IMR-90 (cell line): ENCODE data around the gene CSAD. TPM values are rescaled to one million over a fixed set of nuclear protein-coding genes. Genes with fewer than 3 reads are reported as not detected.

Experiments used
- ATAC-seq: fragments of 200-7000 bp; cut with Tn5 transposase; 2 replicates; pipeline ENCODE4 v1.9.1; 2020; ENCODE audit warnings: low read depth, mild to moderate bottlenecking, moderate library complexity
- BruUV-seq: library from RNA; stranded (reverse); fragments of 400-500 nt; replicated peaks from 2 replicates; lab custom pipeline; 2021; lab: Mats Ljungman, UMichigan
- CTCF ChIA-PET: fragments of 300-600 bp; formaldehyde crosslinking; extraction: SDS; loops from one replicate; lab custom pipeline; 2021; ENCODE audit warnings: antibody characterized with exemption; lab: Yijun Ruan, JAX
- POLR2A ChIA-PET: fragments of 300-600 bp; sonication (Branson Sonifier 250); formaldehyde crosslinking; loops from one replicate; lab custom pipeline; 2022; ENCODE audit warnings: antibody characterized with exemption; ENCODE audit not compliant: unreplicated experiment; lab: Charles Lee
- DNase-seq: peaks from one replicate; pipeline ENCODE4 v3.0.0; 2013
- H2AFZ ChIP-seq: replicated peaks from 2 replicates; pipeline ENCODE3; 2013; ENCODE audit warnings: low read length, mild to moderate bottlenecking; ENCODE audit not compliant: poor library complexity
- H2AK5ac ChIP-seq: 2 replicates; pipeline ENCODE4 v1.6.1; 2013; ENCODE audit warnings: low read depth, low read length, inconsistent platforms
- H2AK9ac ChIP-seq: replicated peaks from 2 replicates; pipeline ENCODE3; 2013; ENCODE audit warnings: mild to moderate bottlenecking, low read depth, low read length, moderate library complexity; ENCODE audit not compliant: poor library complexity
- H2BK120ac ChIP-seq: 2 replicates; pipeline ENCODE4 v1.6.1; 2013; ENCODE audit warnings: low read depth, low read length, inconsistent platforms
- H2BK15ac ChIP-seq: 3 replicates; pipeline ENCODE4 v1.6.1; 2013; ENCODE audit warnings: low read depth, low read length, inconsistent platforms
- H2BK20ac ChIP-seq: 2 replicates; pipeline ENCODE4 v1.6.1; 2013; ENCODE audit warnings: low read depth, mild to moderate bottlenecking, inconsistent platforms, low read length, moderate library complexity
- H2BK5ac ChIP-seq: 2 replicates; pipeline ENCODE4 v1.6.1; 2013; ENCODE audit warnings: mild to moderate bottlenecking, low read depth, low read length, inconsistent platforms; ENCODE audit not compliant: poor library complexity, severe bottlenecking
- H3K14ac ChIP-seq: replicated peaks from 2 replicates; pipeline ENCODE4 v1.6.1; 2013; ENCODE audit warnings: low read depth, low read length, inconsistent platforms
- H3K18ac ChIP-seq: 2 replicates; pipeline ENCODE4 v1.6.1; 2013; ENCODE audit warnings: low read depth, low read length, control low read depth
- H3K23ac ChIP-seq: 2 replicates; pipeline ENCODE4 v1.6.1; 2013; ENCODE audit warnings: low read depth, low read length, inconsistent platforms
- H3K27ac ChIP-seq: 2 replicates; pipeline ENCODE4 v1.5.1; 2013; ENCODE audit warnings: mild to moderate bottlenecking, control low read depth, low read length; ENCODE audit not compliant: insufficient read depth
- H3K27me3 ChIP-seq: 2 replicates; pipeline ENCODE4 v1.6.1; 2013; ENCODE audit warnings: low read length; ENCODE audit not compliant: control insufficient read depth, insufficient read depth
- H3K36me3 ChIP-seq: 2 replicates; pipeline ENCODE4 v1.6.1; 2013; ENCODE audit warnings: low read length, mixed read lengths; ENCODE audit not compliant: control insufficient read depth, insufficient read depth
- H3K4ac ChIP-seq: 2 replicates; pipeline ENCODE4 v1.6.1; 2013; ENCODE audit warnings: low read depth, low read length, inconsistent platforms
- H3K4me1 ChIP-seq: 2 replicates; pipeline ENCODE4 v1.6.1; 2013; ENCODE audit warnings: low read length, mixed read lengths; ENCODE audit not compliant: control insufficient read depth, insufficient read depth
- H3K4me2 ChIP-seq: 2 replicates; pipeline ENCODE4 v1.6.1; 2013; ENCODE audit warnings: low read depth, mild to moderate bottlenecking, control low read depth, low read length, moderate library complexity
- H3K4me3 ChIP-seq: 2 replicates; pipeline ENCODE4 v1.5.1; 2013; ENCODE audit warnings: low read depth, mild to moderate bottlenecking, control low read depth, low read length, moderate library complexity; ENCODE audit not compliant: insufficient read depth
- H3K56ac ChIP-seq: 2 replicates; pipeline ENCODE4 v1.6.1; 2013; ENCODE audit warnings: low read length, inconsistent platforms; ENCODE audit not compliant: insufficient read depth; ENCODE audit errors: extremely low read depth
- H3K79me1 ChIP-seq, 2 experiments: 2 replicates each; pipeline ENCODE4 v1.6.1; 2013; ENCODE audit warnings: low read length in 2 of 2, inconsistent platforms in 1 of 2, low read depth in 1 of 2
- H3K9ac ChIP-seq: 2 replicates; pipeline ENCODE4 v1.6.1; 2013; ENCODE audit warnings: low read depth, low read length, control low read depth
- H3K9me1 ChIP-seq: 2 replicates; pipeline ENCODE4 v1.6.1; 2013; ENCODE audit warnings: low read length, inconsistent platforms; ENCODE audit not compliant: insufficient read depth
- H3K9me3 ChIP-seq: 2 replicates; pipeline ENCODE4 v1.6.1; 2013; ENCODE audit warnings: low read length; ENCODE audit not compliant: control insufficient read depth, insufficient read depth
- H4K20me1 ChIP-seq: 2 replicates; pipeline ENCODE4 v1.6.1; 2013; ENCODE audit warnings: low read length, inconsistent platforms; ENCODE audit not compliant: insufficient read depth
- H4K5ac ChIP-seq: 2 replicates; pipeline ENCODE4 v1.6.1; 2013; ENCODE audit warnings: mild to moderate bottlenecking, low read depth, low read length, control low read depth
- H4K8ac ChIP-seq, 2 experiments: 2 replicates each; pipeline ENCODE4 v1.6.1; 2013; ENCODE audit warnings: low read depth in 2 of 2, low read length in 2 of 2, control low read depth in 1 of 2, inconsistent platforms in 1 of 2
- H4K91ac ChIP-seq: 2 replicates; pipeline ENCODE4 v1.6.1; 2013; ENCODE audit warnings: low read depth, low read length, inconsistent platforms; ENCODE audit not compliant: insufficient read depth
- BHLHE40 ChIP-seq: fragments of 150-350 bp; IDR thresholded peaks from 2 replicates; pipeline ENCODE4 v1.6.1; 2016; ENCODE audit warnings: mild to moderate bottlenecking, low read depth, low read length
- CEBPB ChIP-seq: IDR thresholded peaks from 2 replicates; pipeline ENCODE4 v1.6.1; 2012; ENCODE audit warnings: low read depth, low read length, improper control_type of control experiment
- CHD1 ChIP-seq: IDR thresholded peaks from 2 replicates; pipeline ENCODE4 v1.6.1; 2012; ENCODE audit warnings: low read depth, low read length, improper control_type of control experiment
- FOS ChIP-seq: fragments of 150-350 bp; IDR thresholded peaks from 2 replicates; pipeline ENCODE4 v1.6.1; 2016; ENCODE audit warnings: low read depth, low read length
- MAFK ChIP-seq: IDR thresholded peaks from 2 replicates; pipeline ENCODE4 v1.6.1; 2012; ENCODE audit warnings: low read depth, low read length, improper control_type of control experiment
- MAZ ChIP-seq: IDR thresholded peaks from 2 replicates; pipeline ENCODE4 v1.6.1; 2012; ENCODE audit warnings: low read depth, mild to moderate bottlenecking, low read length, improper control_type of control experiment, moderate library complexity, borderline replicate concordance
- MXI1 ChIP-seq: IDR thresholded peaks from 2 replicates; pipeline ENCODE4 v1.6.1; 2012; ENCODE audit warnings: low read depth, mild to moderate bottlenecking, low read length, moderate library complexity, borderline replicate concordance
- NFE2L2 ChIP-seq: fragments of 150-350 bp; IDR thresholded peaks from 2 replicates; pipeline ENCODE4 v1.6.1; 2016; ENCODE audit warnings: low read depth, mild to moderate bottlenecking, low read length
- POLR2A ChIP-seq: IDR thresholded peaks from 2 replicates; pipeline ENCODE4 v1.6.1; 2012; ENCODE audit warnings: mild to moderate bottlenecking, low read depth, low read length
- RAD21 ChIP-seq: IDR thresholded peaks from 2 replicates; pipeline ENCODE4 v1.6.1; 2012; ENCODE audit warnings: low read length, improper control_type of control experiment
- RCOR1 ChIP-seq: IDR thresholded peaks from 2 replicates; pipeline ENCODE4 v1.6.1; 2012; ENCODE audit warnings: mild to moderate bottlenecking, low read length, improper control_type of control experiment; ENCODE audit not compliant: insufficient replicate concordance
- RFX5 ChIP-seq: IDR thresholded peaks from 2 replicates; pipeline ENCODE4 v1.8.0; 2012; ENCODE audit warnings: low read depth, mild to moderate bottlenecking, low read length, moderate library complexity
- SMC3 ChIP-seq: fragments of 150-350 bp; IDR thresholded peaks from 2 replicates; pipeline ENCODE4 v1.6.1; 2016; ENCODE audit warnings: low read depth, mild to moderate bottlenecking, antibody characterized with exemption, low read length, moderate library complexity
- dilution Hi-C: fragments of 300-500 bp; cut with HindIII; formaldehyde crosslinking; loops from one replicate; pipeline ENCODE4 v1.14.3; 2018; ENCODE audit warnings: low sequenced_read_pairs; ENCODE audit not compliant: unreplicated experiment
- in situ Hi-C: fragments of 300-500 bp; cut with MboI; formaldehyde crosslinking; loops from 3 replicates; pipeline ENCODE4 v1.14.3; 2019; ENCODE audit warnings: low sequenced_read_pairs, inconsistent platforms, mixed read lengths
- intact Hi-C: fragments of 100-400 bp; cut with micrococcal nuclease; formaldehyde crosslinking; loops from 2 replicates; pipeline ENCODE4 v1.10.0; 2022
- polyA plus RNA-seq, 3 experiments: library from polyadenylated mRNA; depleted of rRNA; stranded (reverse); fragments of >200 nt; gene quantifications; 2 replicates each; pipeline ENCODE4 v1.2.3, GENCODE V29; 2012; ENCODE audit warnings: low replicate concordance in 1 of 3
- total RNA-seq: library from RNA; depleted of rRNA; stranded (reverse); fragments of >200 nt; gene quantifications from 2 replicates; pipeline ENCODE4 v1.2.3, GENCODE V29; 2012
- TF ChIP-seq, protein P1 (sequence below): conservative IDR thresholded peaks from 2 replicates; pipeline ENCODE4 v1.5.1; 2012; ENCODE audit warnings: mild to moderate bottlenecking, low read depth, low read length, improper control_type of control experiment
- TF ChIP-seq, protein P2 (sequence below): fragments of 150-350 bp; IDR thresholded peaks from 2 replicates; pipeline ENCODE4 v1.6.1; 2017; ENCODE audit warnings: mild to moderate bottlenecking, antibody characterized with exemption, low read length, low read depth
- TF ChIP-seq, protein P3 (sequence below): fragments of 150-350 bp; IDR thresholded peaks from 2 replicates; pipeline ENCODE4 v1.6.1; 2016; ENCODE audit warnings: low read depth, mild to moderate bottlenecking, low read length, moderate library complexity, borderline replicate concordance

Gene CSAD
- total and polyA plus RNA-seq, 2 of the 4 experiments (the other 2 are of a cell fraction): 5.4 to 45.6 TPM

DNA sequence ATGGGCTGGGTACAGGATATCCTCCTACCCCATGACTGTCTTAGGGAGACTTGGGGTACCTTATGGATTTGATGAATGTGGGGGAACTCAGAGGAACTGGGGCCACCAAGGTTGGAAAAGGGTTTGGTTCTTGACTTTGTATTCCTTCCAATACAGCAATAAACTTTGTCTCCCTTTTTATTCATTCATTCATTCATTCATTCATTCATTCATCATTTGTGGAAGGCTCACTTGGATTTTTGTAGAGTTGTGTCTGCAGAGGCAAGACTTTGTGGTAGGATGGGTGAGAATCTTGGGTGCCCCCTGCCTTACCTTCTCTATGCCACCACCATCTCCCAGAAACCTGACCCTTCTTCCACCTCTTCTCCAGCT, 56.4 kb downstream of the CSAD start:
- H3K56ac ChIP-seq: no peak overlapping the region
- dilution Hi-C loops: no loop called here
- H3K9ac ChIP-seq: no peak overlapping the region
- H2BK20ac ChIP-seq: no peak overlapping the region
- no peak overlapping the region for H3K23ac ChIP-seq
- DNase-seq (no peak), ATAC-seq (no peak)
- H2AK5ac ChIP-seq: no peak overlapping the region
- TF ChIP-seq RCOR1: no peak
- TF ChIP-seq MAFK: no peak
- TF ChIP-seq NFE2L2: no peak
- no peak for TF ChIP-seq MXI1
- no peak for TF ChIP-seq RFX5
- TF ChIP-seq BHLHE40: no peak
- TF ChIP-seq, protein P1, sequence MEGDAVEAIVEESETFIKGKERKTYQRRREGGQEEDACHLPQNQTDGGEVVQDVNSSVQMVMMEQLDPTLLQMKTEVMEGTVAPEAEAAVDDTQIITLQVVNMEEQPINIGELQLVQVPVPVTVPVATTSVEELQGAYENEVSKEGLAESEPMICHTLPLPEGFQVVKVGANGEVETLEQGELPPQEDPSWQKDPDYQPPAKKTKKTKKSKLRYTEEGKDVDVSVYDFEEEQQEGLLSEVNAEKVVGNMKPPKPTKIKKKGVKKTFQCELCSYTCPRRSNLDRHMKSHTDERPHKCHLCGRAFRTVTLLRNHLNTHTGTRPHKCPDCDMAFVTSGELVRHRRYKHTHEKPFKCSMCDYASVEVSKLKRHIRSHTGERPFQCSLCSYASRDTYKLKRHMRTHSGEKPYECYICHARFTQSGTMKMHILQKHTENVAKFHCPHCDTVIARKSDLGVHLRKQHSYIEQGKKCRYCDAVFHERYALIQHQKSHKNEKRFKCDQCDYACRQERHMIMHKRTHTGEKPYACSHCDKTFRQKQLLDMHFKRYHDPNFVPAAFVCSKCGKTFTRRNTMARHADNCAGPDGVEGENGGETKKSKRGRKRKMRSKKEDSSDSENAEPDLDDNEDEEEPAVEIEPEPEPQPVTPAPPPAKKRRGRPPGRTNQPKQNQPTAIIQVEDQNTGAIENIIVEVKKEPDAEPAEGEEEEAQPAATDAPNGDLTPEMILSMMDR: no peak
- TF ChIP-seq SMC3: no peak
- TF ChIP-seq, protein P2, sequence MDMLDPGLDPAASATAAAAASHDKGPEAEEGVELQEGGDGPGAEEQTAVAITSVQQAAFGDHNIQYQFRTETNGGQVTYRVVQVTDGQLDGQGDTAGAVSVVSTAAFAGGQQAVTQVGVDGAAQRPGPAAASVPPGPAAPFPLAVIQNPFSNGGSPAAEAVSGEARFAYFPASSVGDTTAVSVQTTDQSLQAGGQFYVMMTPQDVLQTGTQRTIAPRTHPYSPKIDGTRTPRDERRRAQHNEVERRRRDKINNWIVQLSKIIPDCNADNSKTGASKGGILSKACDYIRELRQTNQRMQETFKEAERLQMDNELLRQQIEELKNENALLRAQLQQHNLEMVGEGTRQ: no peak
- no peak for TF ChIP-seq MAZ
- no peak for TF ChIP-seq CHD1
- no peak for TF ChIP-seq CEBPB
- TF ChIP-seq POLR2A: no peak
- no peak for TF ChIP-seq FOS
- TF ChIP-seq RAD21: no peak
- TF ChIP-seq, protein P3, sequence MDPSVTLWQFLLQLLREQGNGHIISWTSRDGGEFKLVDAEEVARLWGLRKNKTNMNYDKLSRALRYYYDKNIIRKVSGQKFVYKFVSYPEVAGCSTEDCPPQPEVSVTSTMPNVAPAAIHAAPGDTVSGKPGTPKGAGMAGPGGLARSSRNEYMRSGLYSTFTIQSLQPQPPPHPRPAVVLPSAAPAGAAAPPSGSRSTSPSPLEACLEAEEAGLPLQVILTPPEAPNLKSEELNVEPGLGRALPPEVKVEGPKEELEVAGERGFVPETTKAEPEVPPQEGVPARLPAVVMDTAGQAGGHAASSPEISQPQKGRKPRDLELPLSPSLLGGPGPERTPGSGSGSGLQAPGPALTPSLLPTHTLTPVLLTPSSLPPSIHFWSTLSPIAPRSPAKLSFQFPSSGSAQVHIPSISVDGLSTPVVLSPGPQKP: no peak
- H3K27me3 ChIP-seq: peaks cover 2% of the 10 kb centered on the region; the same call in 1 of the 2 replicates
- no peak overlapping the region for H4K8ac ChIP-seq
- H3K27ac ChIP-seq: no peak overlapping the region
- no peak overlapping the region for H4K91ac ChIP-seq
- H4K5ac ChIP-seq: no peak overlapping the region
- no peak overlapping the region for H3K4me2 ChIP-seq
- H3K4me1 ChIP-seq: peaks cover 3% of the 10 kb centered on the region; the same call in 1 of the 2 replicates
- ChIA-PET POLR2A (no interaction called here), CTCF (no interaction called here)
- H4K20me1 ChIP-seq: no peaks in the 10 kb centered on the region
- H2BK15ac ChIP-seq: no peak overlapping the region
- H2BK5ac ChIP-seq: no peak overlapping the region
- H3K14ac ChIP-seq: no peak overlapping the region
- in situ Hi-C loops: no loop called here
- H3K79me1 ChIP-seq: no peaks in the 10 kb centered on the region
- H3K4ac ChIP-seq: no peak overlapping the region; the same call in 1 of the 2 replicates
- no peak overlapping the region for H2AK9ac ChIP-seq
- intact Hi-C loops: no loop called here
- peaks cover 10% of the 10 kb centered on the region for H3K9me1 ChIP-seq
- no peak overlapping the region for H3K4me3 ChIP-seq
- no peak overlapping the region for H2BK120ac ChIP-seq
- no peaks in the 10 kb centered on the region for H3K9me3 ChIP-seq
- H2AFZ ChIP-seq: no peak overlapping the region
- H3K36me3 ChIP-seq: no peaks in the 10 kb centered on the region
- no TSS peak for BruUV-seq
- H3K18ac ChIP-seq: no peak overlapping the region
